HTERT RPE-1 (cell line): ENCODE data around the gene SP7.

Source experiments
- in situ Hi-C: fragments of 300-500 bp; cut with MboI; formaldehyde crosslinking; loops from 4 replicates; pipeline ENCODE4 v1.14.3; 2020; ENCODE audit warnings: low sequenced_read_pairs

The SP7 gene

GRCh38 chr12:53286448-53286847 is 49.7 kb downstream of the SP7 start:
- in situ Hi-C loops: no loop called here

- in situ Hi-C loops: no loop called here
Measured at GRCh38 chr12:53279888-53280498, 56.2 kb downstream of the SP7 start.

DNA sequence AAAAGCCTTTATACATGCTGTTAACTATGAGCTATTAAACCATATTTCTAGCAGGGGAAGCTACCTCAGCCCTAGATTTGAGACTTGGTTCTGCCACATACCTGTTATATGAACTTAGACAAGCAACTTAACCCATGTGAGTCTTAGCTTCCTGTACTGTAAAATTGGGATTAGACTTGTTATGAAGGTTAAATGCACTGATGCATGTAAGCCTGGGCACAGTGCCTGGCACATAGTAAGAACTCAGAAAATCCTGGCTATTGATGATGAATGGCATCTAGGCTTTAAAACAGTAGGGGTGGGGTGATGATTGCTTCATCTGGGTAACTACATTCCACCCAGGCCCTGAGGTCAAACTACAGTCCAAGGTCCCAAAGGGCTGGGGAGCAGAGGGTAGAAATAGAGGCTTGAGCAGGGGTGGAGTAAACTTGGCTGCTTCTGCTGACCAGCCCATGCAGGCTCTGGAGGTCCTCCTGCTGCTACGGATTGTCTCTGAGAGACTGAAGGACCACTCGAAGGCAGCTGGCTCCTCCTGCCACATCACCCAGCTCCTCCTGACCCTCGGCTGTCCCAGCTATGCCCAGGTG is 56.8 kb downstream of the SP7 start:
- in situ Hi-C loops: no loop called here

GRCh38 chr12:53277981-53278380 is 58.2 kb downstream of the SP7 start:
- in situ Hi-C loops: no loop called here
